ENCODE data around the gene BLID. TPM values are rescaled to one million over a fixed set of nuclear protein-coding genes. Genes with fewer than 3 reads are reported as not detected.

The BLID gene
- total RNA-seq, 1 donor from 2014 or later, result 1.9 TPM

GRCh38 chr11:122102426-122102825 is 13.6 kb downstream of the BLID start:
- no peak for TF ChIP-seq CTCF (conservative IDR thresholded peaks at IDR 0.05; ENCODE audit: low read depth, low read length)
- no peak for DNase-seq (ENCODE audit: low read depth)
- H3K4me3 ChIP-seq (ENCODE audit: low read depth, low read length), result no peak overlapping the region

GRCh38 chr11:122101625-122102291 is 14.3 kb downstream of the BLID start:
- DNase-seq (ENCODE audit: low read depth), result no peak
- peak overlapping the region; percentile 33 for H3K4me3 ChIP-seq (ENCODE audit: low read depth, low read length)
- TF ChIP-seq CTCF (conservative IDR thresholded peaks at IDR 0.05; ENCODE audit: low read depth, low read length), result peak; percentile 38

GRCh38 chr11:122100756-122101080 is 15.3 kb downstream of the BLID start:
- no peak for DNase-seq (ENCODE audit: low read depth)
- H3K4me3 ChIP-seq (ENCODE audit: low read depth, low read length), result peak overlapping the region; percentile 18
- no peak for TF ChIP-seq CTCF (conservative IDR thresholded peaks at IDR 0.05; ENCODE audit: low read depth, low read length)

- DNase-seq (ENCODE audit: low read depth), result no peak
- no peak for TF ChIP-seq CTCF (conservative IDR thresholded peaks at IDR 0.05; ENCODE audit: low read depth, low read length)
- H3K4me3 ChIP-seq (ENCODE audit: low read depth, low read length), result peak overlapping the region; percentile 28
These were observed 15.8 kb downstream of the BLID start for GRCh38 chr11:122100037-122100755.

GRCh38 chr11:122099374-122100036 is 16.5 kb downstream of the BLID start:
- H3K4me3 ChIP-seq (ENCODE audit: low read depth, low read length), result peak overlapping the region; percentile 28
- no peak for DNase-seq (ENCODE audit: low read depth)
- no peak for TF ChIP-seq CTCF (conservative IDR thresholded peaks at IDR 0.05; ENCODE audit: low read depth, low read length)

- no peak for TF ChIP-seq CTCF (conservative IDR thresholded peaks at IDR 0.05; ENCODE audit: low read depth, low read length)
- no peak for DNase-seq (ENCODE audit: low read depth)
These were observed 17.6 kb downstream of the BLID start for GRCh38 chr11:122098261-122098980.

More at GRCh38 chr11:122098261-122098980, 17.6 kb downstream of the BLID start:
- no peak overlapping the region for H3K4me3 ChIP-seq (ENCODE audit: low read depth, low read length)
